Stimulated activated CD8-positive, alpha-beta memory T cell treated with anti-CD3 and anti-CD28 coated beads, Interleukin-4, amount 100 ng/mL, for 24 hours (primary cell): ENCODE data around the gene OR5C1.
"Not testable (repeated sequence)": the region's sequence is repeated elsewhere in the genome, so short reads cannot be mapped to it uniquely, and the experiment has no call there.

Experiments used
- DNase-seq: peaks from one replicate; pipeline ENCODE4 v3.0.0-alpha.2; 2020; ENCODE audit warnings: low read depth

OR5C1 gene

DNA sequence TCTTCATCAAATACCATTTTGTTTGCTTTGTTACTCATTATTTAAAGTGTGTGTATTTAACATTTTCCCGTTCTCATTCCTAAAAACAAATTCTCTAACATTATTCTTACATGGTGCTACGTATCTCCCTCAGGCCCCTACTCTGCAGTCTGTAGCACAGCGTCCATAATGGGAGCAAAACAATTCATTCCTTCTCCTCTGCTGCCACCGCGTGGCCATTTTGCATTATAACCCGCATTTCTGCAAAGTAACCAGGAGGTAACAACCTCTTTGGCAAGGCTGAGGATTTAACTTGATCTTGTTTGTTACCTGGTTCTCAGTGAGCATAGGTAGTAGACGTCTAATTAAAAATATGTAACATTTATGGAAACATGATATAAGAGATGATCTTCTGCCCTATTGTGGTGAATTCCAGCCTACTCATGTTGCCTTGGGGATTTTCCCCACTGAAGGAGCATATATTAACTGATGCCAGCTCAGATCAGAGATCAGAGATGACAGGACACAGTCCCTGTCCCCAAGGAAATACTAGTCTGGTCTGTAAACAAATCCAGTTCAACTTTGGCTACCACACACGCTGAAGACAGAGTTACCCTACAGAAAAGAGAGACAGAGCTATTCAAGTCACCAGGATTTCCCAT, 21.7 kb downstream of the OR5C1 start:
- peak; percentile 52 for DNase-seq

DNA sequence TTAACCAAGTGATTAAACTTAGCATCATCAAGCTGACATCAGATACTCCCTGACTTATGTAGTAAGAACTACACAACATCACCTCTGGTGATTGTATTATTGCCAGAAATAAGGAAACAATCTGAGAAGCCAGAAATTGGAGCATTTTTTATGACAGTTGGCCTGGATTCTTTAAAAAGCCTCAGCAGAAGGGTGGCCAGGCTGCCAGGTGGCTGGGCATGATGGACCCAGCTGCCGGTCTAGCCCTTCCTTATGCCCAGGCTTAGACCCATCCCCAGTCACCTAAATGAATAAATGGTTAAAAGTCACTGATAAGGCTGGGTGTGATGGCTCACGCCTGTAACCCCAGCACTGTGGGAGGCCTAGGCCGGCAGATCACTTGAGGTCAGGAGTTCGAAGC, 24.0 kb downstream of the OR5C1 start:
- DNase-seq, result no peak

DNA sequence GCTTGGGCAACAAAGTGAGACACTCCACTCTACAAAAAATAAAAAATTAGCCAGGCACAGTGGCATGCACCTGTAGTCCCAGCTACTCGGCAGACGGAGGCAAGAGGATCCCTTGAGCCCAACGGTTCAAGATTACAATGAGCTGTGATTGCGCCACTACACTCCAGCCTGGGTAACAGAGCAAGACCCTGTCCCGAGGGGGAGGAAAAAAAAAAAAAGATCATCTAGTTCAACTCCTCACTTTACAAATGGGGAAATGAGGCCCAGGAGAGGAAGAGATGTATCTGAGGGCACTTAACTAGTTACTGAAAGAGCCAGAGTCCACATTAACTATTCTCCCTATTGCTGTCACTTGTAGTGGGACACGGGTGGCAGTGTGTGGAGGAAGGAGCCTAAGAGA, 25.8 kb downstream of the OR5C1 start:
- no peak for DNase-seq

GRCh38 chr9:122815544-122815943, 26.8 kb downstream of the OR5C1 start:
- DNase-seq, result no peak

DNA sequence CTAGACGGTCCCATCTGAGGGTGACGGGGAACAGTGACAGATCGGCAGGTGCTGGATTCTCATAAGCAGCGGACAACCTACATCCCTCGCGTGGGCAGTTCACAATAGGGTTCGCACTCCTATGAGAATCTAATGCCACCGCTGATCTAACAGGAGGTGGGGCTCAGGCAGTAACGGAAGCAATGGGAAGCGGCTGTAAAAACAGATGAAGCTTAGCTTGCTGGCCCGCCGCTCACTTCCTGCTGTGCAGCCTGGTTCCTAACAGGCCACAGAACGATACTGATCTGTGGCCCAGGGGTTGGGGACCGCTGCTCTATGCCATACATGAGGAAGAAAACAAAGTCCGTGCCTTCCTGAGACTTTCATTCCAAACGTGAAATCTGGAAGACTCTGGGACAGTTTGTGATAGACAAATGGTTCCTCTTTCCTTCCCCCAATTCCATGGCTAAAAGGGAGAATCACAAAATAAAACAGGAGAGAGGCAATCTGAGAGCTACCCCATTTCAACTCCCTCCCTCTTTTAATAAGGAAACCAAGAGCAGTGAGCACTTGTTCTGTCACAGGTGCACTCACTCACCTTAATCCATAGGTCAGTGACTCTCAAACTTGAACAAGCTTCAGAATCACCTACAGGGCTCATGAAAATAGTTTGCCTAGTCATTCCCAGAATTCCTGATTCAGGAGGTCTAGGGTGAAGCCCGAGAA, 27.6 kb downstream of the OR5C1 start:
- no peak for DNase-seq

DNA sequence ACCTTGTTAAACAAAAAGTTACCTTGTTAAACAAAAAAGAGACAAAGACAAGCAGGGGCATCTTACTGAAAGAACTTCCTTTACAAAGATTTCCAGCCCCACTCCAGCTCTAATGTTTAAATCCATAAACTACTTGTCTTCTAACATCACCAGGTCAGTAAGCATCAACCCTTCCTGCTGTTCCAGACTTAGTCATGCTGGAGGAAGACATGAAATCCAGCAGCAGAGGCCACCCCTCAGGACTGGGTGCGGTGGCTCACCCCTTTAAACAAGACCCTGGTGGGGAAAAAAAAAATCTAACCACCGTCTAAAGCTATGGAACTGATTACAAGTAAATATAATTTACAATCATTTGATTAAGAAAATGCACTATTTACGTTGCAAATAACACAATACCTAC, 30.6 kb downstream of the OR5C1 start:
- DNase-seq, result no peak

- no peak for DNase-seq
Observed at GRCh38 chr9:122819791-122820489, 31.2 kb downstream of the OR5C1 start.

GRCh38 chr9:122820490-122820845, 31.7 kb downstream of the OR5C1 start:
- no peak for DNase-seq

- no peak for DNase-seq
Observed at GRCh38 chr9:122821278-122821943, 32.7 kb downstream of the OR5C1 start.

DNA sequence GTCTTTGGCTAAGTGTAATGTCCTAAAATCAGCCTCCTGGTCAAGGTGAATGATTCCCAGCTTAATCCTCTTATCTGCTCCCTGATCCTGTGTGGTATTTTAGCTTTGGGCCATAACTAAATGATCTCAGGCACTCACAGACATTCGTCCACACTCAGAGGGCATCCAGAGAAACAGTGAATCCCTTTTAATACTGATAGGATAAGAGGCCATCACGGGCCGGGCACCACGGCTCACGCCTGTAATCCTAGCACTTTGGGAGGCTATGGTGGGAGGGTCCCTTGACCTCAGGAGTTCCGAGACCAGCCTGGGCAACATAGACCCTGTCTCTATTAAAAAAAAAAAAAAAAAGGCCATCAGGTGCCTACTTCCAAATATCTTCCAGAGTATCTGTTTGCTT, 33.3 kb downstream of the OR5C1 start:
- DNase-seq, result no peak

GRCh38 chr9:122822938-122823337, 34.2 kb downstream of the OR5C1 start:
- DNase-seq, result no peak

- DNase-seq, result no peak
Observed at GRCh38 chr9:122827761-122828093, 39.0 kb downstream of the OR5C1 start.

DNA sequence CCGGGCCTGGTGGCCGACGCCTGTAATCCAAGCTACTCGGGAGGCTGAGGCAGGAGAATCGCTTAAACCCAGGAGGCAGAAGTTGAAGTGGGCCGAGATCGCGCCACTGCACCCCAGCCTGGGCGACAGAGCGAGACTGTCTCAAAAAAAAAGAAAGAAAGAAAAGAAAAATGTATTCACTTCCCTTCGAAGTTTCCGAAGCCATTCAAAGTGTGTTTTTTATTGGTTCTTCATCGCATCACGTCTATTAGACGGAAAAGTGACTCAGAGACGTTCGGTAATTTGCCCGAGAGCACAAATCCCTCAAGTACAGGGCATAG, 40.2 kb downstream of the OR5C1 start:
- not testable (repeated sequence) for DNase-seq

GRCh38 chr9:122832194-122832593, 43.5 kb downstream of the OR5C1 start:
- DNase-seq, result no peak

GRCh38 chr9:122835313-122835731, 46.6 kb downstream of the OR5C1 start:
- no peak for DNase-seq

DNA sequence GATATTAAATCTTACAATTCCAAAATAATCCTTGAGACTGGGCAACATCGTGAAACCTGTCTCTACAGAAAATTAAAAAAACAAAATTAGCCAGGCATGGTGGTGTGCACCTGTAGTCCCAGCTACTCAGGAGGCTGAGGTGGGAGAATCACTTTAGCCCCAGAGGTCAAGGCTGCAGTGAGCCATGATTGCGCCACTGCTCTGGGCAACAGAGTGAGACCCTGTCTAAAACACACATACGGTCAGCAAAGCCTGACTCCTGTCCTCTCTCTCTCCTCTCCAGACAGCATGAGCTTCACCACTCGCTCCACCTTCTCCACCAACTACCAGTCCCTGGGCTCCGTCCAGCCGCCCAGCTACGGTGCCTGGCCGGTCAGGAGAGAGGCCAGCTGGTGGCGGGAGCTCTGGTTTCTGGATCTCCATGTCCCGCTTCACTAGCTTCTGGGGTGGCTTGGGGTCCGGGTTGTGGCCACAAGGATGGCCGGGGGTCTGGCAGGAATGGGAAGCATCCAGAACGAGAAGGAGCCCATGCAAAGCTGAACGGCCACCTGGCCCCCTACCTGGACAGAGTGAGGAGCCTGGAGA, 48.6 kb downstream of the OR5C1 start:
- DNase-seq, result no peak

DNA sequence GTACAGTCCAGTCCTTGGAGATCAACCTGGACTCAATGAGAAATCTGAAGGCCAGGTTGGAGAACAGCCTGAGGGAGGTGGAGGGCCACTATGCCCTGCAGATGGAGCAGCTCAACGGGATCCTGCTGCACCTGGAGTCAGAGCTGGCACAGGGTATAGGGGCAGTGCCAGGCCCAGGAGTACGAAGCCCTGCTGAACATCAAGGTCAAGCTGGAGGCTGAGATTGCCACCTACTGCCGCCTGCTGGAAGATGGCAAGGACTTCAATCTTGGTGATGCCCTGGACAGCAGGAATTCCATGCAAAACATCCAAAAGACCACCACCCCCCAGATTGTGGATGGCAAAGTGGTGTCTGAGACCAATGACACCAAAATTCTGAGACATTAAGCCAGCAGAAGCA, 49.7 kb downstream of the OR5C1 start:
- DNase-seq, result not testable (repeated sequence)
